Brain microvascular endothelial cell (primary cell): ENCODE measurements around the gene CAPN7.

Source experiments
- DNase-seq: peaks from one replicate; pipeline ENCODE4 v3.0.0-alpha.2; 2020
- H3K27ac ChIP-seq: fragments of 250-450 bp; sonication (Bioruptor Pico); 2 replicates; pipeline ENCODE4 v1.5.1; 2020; ENCODE audit warnings: mild to moderate bottlenecking, moderate library complexity
- H3K27me3 ChIP-seq: fragments of 250-450 bp; sonication (Bioruptor Pico); replicated peaks from 2 replicates; pipeline ENCODE4 v1.5.1; 2020; ENCODE audit warnings: mild to moderate bottlenecking
- H3K36me3 ChIP-seq: fragments of 250-450 bp; sonication (Bioruptor Pico); replicated peaks from 2 replicates; pipeline ENCODE4 v1.5.1; 2020; ENCODE audit warnings: mild to moderate bottlenecking
- H3K4me3 ChIP-seq: 2 replicates; pipeline ENCODE4 v1.5.1; 2011; ENCODE audit warnings: low read depth, mild to moderate bottlenecking, control low read depth, low read length, moderate library complexity
- in situ Hi-C: cut with HindIII; loops from 2 replicates; pipeline ENCODE4 v1.10.0; 2017; ENCODE audit warnings: low sequenced_read_pairs, low pct_ligation_motif_present
- TF ChIP-seq, protein P1 (sequence below): IDR thresholded peaks from 2 replicates; pipeline ENCODE4 v1.5.1; 2011; ENCODE audit warnings: low read depth, mild to moderate bottlenecking, moderate library complexity, low read length, control low read depth, inconsistent platforms; ENCODE audit errors: missing control alignments

Gene CAPN7

GRCh38 chr3:15280853-15281532 is 74.9 kb downstream of the CAPN7 start:
- TF ChIP-seq, protein P1, sequence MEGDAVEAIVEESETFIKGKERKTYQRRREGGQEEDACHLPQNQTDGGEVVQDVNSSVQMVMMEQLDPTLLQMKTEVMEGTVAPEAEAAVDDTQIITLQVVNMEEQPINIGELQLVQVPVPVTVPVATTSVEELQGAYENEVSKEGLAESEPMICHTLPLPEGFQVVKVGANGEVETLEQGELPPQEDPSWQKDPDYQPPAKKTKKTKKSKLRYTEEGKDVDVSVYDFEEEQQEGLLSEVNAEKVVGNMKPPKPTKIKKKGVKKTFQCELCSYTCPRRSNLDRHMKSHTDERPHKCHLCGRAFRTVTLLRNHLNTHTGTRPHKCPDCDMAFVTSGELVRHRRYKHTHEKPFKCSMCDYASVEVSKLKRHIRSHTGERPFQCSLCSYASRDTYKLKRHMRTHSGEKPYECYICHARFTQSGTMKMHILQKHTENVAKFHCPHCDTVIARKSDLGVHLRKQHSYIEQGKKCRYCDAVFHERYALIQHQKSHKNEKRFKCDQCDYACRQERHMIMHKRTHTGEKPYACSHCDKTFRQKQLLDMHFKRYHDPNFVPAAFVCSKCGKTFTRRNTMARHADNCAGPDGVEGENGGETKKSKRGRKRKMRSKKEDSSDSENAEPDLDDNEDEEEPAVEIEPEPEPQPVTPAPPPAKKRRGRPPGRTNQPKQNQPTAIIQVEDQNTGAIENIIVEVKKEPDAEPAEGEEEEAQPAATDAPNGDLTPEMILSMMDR = no peak
- DNase-seq = no peak

GRCh38 chr3:15281817-15282216 is 75.8 kb downstream of the CAPN7 start:
- DNase-seq = no peak
- Histone ChIP-seq H3K27me3 (no peaks in the 10 kb centered on the region), H3K27ac (no peak overlapping the region), H3K4me3 (no peak overlapping the region), H3K36me3 (no peaks in the 10 kb centered on the region)
- TF ChIP-seq, protein P1 = no peak
- in situ Hi-C loops = no loop called here

More at GRCh38 chr3:15280853-15281532, 74.9 kb downstream of the CAPN7 start:
- Histone ChIP-seq H3K27ac (no peak overlapping the region), H3K36me3 (no peaks in the 10 kb centered on the region), H3K27me3 (no peaks in the 10 kb centered on the region), H3K4me3 (no peak overlapping the region)
- in situ Hi-C loops = no loop called here

GRCh38 chr3:15283702-15284101 is 77.7 kb downstream of the CAPN7 start:
- Histone ChIP-seq H3K4me3 (no peak overlapping the region), H3K27ac (no peak overlapping the region), H3K27me3 (no peaks in the 10 kb centered on the region), H3K36me3 (no peaks in the 10 kb centered on the region)
- in situ Hi-C loops = no loop called here
- no peak for DNase-seq
- TF ChIP-seq, protein P1 = no peak

DNA sequence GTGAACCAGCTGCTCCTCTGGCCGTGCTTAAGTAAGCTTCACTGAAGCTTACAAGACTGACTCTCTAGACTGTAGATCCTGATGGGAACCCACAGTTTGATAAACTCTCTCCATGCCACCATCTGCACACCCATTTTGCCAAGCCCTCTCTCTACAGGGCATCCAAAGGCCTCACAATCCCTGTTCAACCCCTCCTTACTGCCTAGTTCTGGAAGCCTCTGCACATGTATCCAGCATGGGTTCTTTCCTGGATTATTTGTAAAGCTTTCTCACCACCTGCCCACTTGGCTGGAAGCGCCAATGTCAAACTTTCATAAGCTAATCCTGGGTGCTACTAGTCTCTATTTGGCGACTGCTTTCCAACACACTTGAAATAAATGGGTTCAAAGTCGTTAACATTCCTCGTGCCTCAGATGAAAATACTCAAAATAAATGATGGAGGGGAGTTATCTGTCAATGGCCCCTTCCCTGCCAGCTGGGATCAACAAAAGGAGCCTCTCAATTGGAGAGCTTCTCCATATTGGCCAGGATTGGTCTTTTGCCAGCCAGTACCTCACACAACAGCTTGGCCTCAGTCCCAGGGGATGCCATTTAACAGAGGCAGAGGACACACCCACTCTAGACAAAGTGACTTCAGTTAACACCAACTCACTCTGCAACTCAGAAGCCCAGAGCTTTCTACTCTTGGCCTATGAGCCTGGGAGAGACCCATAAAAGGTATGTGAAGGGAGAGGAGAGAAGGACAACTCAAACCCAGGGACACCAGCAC is 78.3 kb downstream of the CAPN7 start:
- no peaks in the 10 kb centered on the region for H3K27me3 ChIP-seq
- in situ Hi-C loops = no loop called here
- DNase-seq = no peak
- H3K36me3 ChIP-seq = no peaks in the 10 kb centered on the region
- no peak overlapping the region for H3K27ac ChIP-seq
- TF ChIP-seq, protein P1 = no peak
- no peak overlapping the region for H3K4me3 ChIP-seq

GRCh38 chr3:15286022-15286421 is 80.0 kb downstream of the CAPN7 start:
- H3K36me3 ChIP-seq = no peaks in the 10 kb centered on the region
- H3K27ac ChIP-seq = no peak overlapping the region
- no peaks in the 10 kb centered on the region for H3K27me3 ChIP-seq
- in situ Hi-C loops = no loop called here
- no peak for DNase-seq
- TF ChIP-seq, protein P1 = no peak
- no peak overlapping the region for H3K4me3 ChIP-seq
